ENCODE measurements around the gene NSUN4.
"Not testable (repeated sequence)": the region's sequence is repeated elsewhere in the genome, so short reads cannot be mapped to it uniquely, and the experiment has no call there.

The NSUN4 gene

GRCh38 chr1:46328182-46328581 is 12.4 kb upstream of the NSUN4 start:
- not testable (repeated sequence) for DNase-seq (ENCODE audit: low read depth)

GRCh38 chr1:46329807-46330206 is 10.8 kb upstream of the NSUN4 start:
- DNase-seq (ENCODE audit: low read depth), result not testable (repeated sequence)

GRCh38 chr1:46330381-46330780 is 10.2 kb upstream of the NSUN4 start:
- DNase-seq (ENCODE audit: low read depth), result not testable (repeated sequence)

GRCh38 chr1:46331786-46332540 is 8.6 kb upstream of the NSUN4 start:
- DNase-seq (ENCODE audit: low read depth), result not testable (repeated sequence)

GRCh38 chr1:46333300-46334029 is 7.1 kb upstream of the NSUN4 start:
- DNase-seq (ENCODE audit: low read depth), result no peak

GRCh38 chr1:46334030-46334384 is 6.6 kb upstream of the NSUN4 start:
- no peak for DNase-seq (ENCODE audit: low read depth)

- DNase-seq (ENCODE audit: low read depth), result no peak
Observed at GRCh38 chr1:46335081-46335480, 5.5 kb upstream of the NSUN4 start.

GRCh38 chr1:46337409-46337808 is 3.2 kb upstream of the NSUN4 start:
- not testable (repeated sequence) for DNase-seq (ENCODE audit: low read depth)

- DNase-seq (ENCODE audit: low read depth), result no peak
Observed at GRCh38 chr1:46341222-46342083, 846 bp downstream of the NSUN4 start.

GRCh38 chr1:46342084-46342656 is 1.6 kb downstream of the NSUN4 start:
- DNase-seq (ENCODE audit: low read depth), result no peak

- DNase-seq (ENCODE audit: low read depth), result no peak
Observed at GRCh38 chr1:46342677-46343350, 2.2 kb downstream of the NSUN4 start.

- no peak for DNase-seq (ENCODE audit: low read depth)
Observed at GRCh38 chr1:46343351-46343695, 2.7 kb downstream of the NSUN4 start.

- no peak for DNase-seq (ENCODE audit: low read depth)
Observed at GRCh38 chr1:46343705-46344104, 3.1 kb downstream of the NSUN4 start.

GRCh38 chr1:46344481-46344880 is 3.9 kb downstream of the NSUN4 start:
- DNase-seq (ENCODE audit: low read depth), result no peak

- DNase-seq (ENCODE audit: low read depth), result no peak
Observed at GRCh38 chr1:46345281-46345680, 4.7 kb downstream of the NSUN4 start.

GRCh38 chr1:46352363-46352762 is 11.8 kb downstream of the NSUN4 start:
- no peak for DNase-seq (ENCODE audit: low read depth)

GRCh38 chr1:46355920-46356319 is 15.3 kb downstream of the NSUN4 start:
- DNase-seq (ENCODE audit: low read depth), result not testable (repeated sequence)

- DNase-seq (ENCODE audit: low read depth), result no peak
Observed at GRCh38 chr1:46362158-46362557, 21.6 kb downstream of the NSUN4 start.

GRCh38 chr1:46363121-46363520 is 22.5 kb downstream of the NSUN4 start:
- no peak for DNase-seq (ENCODE audit: low read depth)

GRCh38 chr1:46364612-46365011 is 24.0 kb downstream of the NSUN4 start:
- DNase-seq (ENCODE audit: low read depth), result no peak

GRCh38 chr1:46365796-46366195 is 25.2 kb downstream of the NSUN4 start:
- DNase-seq (ENCODE audit: low read depth), result not testable (repeated sequence)

- DNase-seq (ENCODE audit: low read depth), result no peak
Observed at GRCh38 chr1:46367072-46367471, 26.5 kb downstream of the NSUN4 start.

Measured in activated gamma-delta T cell treated with anti-CD3 and anti-CD28 coated beads, Interleukin-2, amount 50 U/mL, for 16 hours (primary cell).